AG04449 (cell line): ENCODE measurements around the gene SASH3.

ENCODE experiments used
- CTCF ChIA-PET: fragments of 350-600 bp; formaldehyde crosslinking; extraction: SDS; loops from one replicate; lab custom pipeline; 2021; ENCODE audit warnings: antibody characterized with exemption; lab: Yijun Ruan, JAX
- POLR2A ChIA-PET: fragments of 400-600, 350-600 bp; formaldehyde crosslinking; extraction: SDS; loops from one replicate; lab custom pipeline; 2020; ENCODE audit warnings: antibody characterized with exemption, inconsistent platforms; lab: Yijun Ruan, JAX
- DNase-seq: peaks from one replicate; pipeline ENCODE4 v3.0.0-alpha.2; 2010; ENCODE audit warnings: low read depth, low spot score
- H3K4me3 ChIP-seq: 2 replicates; pipeline ENCODE4 v1.5.1; 2011; ENCODE audit warnings: low read depth, mild to moderate bottlenecking, control low read depth, low read length
- CTCF ChIP-seq: IDR thresholded peaks from one replicate; pipeline ENCODE4 v1.5.1; 2011; ENCODE audit warnings: mild to moderate bottlenecking, moderate library complexity, low read length, control low read depth, inconsistent platforms; ENCODE audit not compliant: insufficient read depth; ENCODE audit errors: missing control alignments

SASH3 gene

GRCh38 chrX:129798888-129799287, 19.1 kb downstream of the SASH3 start:
- no peak for DNase-seq
- no peak for TF ChIP-seq CTCF
- H3K4me3 ChIP-seq, result no peak overlapping the region
- CTCF ChIA-PET, result no interaction called here
- POLR2A ChIA-PET, result no interaction called here

- POLR2A ChIA-PET, result no interaction called here
- DNase-seq, result no peak
- CTCF ChIA-PET, result interaction anchor here (1.5 kb wide), 1 partner anchor 164 kb away, joined by 4 read pairs; no protein-coding TSS in a partner anchor
- TF ChIP-seq CTCF, result no peak
- H3K4me3 ChIP-seq, result no peak overlapping the region
Measured at GRCh38 chrX:129800186-129800585, 20.4 kb downstream of the SASH3 start.

- TF ChIP-seq CTCF, result no peak
- POLR2A ChIA-PET, result no interaction called here
- DNase-seq, result no peak
- H3K4me3 ChIP-seq, result no peak overlapping the region
- CTCF ChIA-PET, result no interaction called here
Measured at GRCh38 chrX:129802863-129803262, 23.1 kb downstream of the SASH3 start.

GRCh38 chrX:129804806-129805205, 25.1 kb downstream of the SASH3 start:
- no peak overlapping the region for H3K4me3 ChIP-seq
- DNase-seq, result no peak
- no peak for TF ChIP-seq CTCF
- ChIA-PET POLR2A (no interaction called here), CTCF (no interaction called here)

- ChIA-PET CTCF (interaction anchor here (1.3 kb wide), 1 partner anchor 82 kb away, joined by 4 read pairs; no protein-coding TSS in a partner anchor), POLR2A (no interaction called here)
- no peak overlapping the region for H3K4me3 ChIP-seq
- no peak for DNase-seq
- TF ChIP-seq CTCF, result no peak
Measured at GRCh38 chrX:129808158-129808828, 28.5 kb downstream of the SASH3 start.

- H3K4me3 ChIP-seq, result no peak overlapping the region
- CTCF ChIA-PET, result no interaction called here
- TF ChIP-seq CTCF, result no peak
- DNase-seq, result no peak
- POLR2A ChIA-PET, result no interaction called here
Measured at GRCh38 chrX:129808829-129809796, 29.4 kb downstream of the SASH3 start.
